OCI-LY7 (cell line): ENCODE results near the gene MCF2L2. TPM values are rescaled to one million over a fixed set of nuclear protein-coding genes. Genes with fewer than 3 reads are reported as not detected.

Experiments
- BruUV-seq: library from RNA; stranded (reverse); fragments of 400-500 nt; replicated peaks from 2 replicates; lab custom pipeline; 2021; lab: Mats Ljungman, UMichigan
- CTCF ChIA-PET: fragments of 300-600 bp; sonication (Branson Sonifier 250); formaldehyde crosslinking; loops from one replicate; lab custom pipeline; 2022; ENCODE audit warnings: antibody characterized with exemption; ENCODE audit not compliant: unreplicated experiment; lab: Charles Lee
- POLR2A ChIA-PET: fragments of 300-600 bp; sonication (Branson Sonifier 250); formaldehyde crosslinking; loops from one replicate; lab custom pipeline; 2022; ENCODE audit warnings: antibody characterized with exemption; lab: Charles Lee
- DNase-seq: peaks from one replicate; pipeline ENCODE4 v3.0.0-alpha.2; 2015; ENCODE audit warnings: low spot score
- H2AFZ ChIP-seq: fragments of 200-600 bp; sonication (generic), shearing (Covaris generic); 2 replicates; pipeline ENCODE4 v1.6.1; 2014; ENCODE audit warnings: mild to moderate bottlenecking, antibody characterized with exemption, low read length, moderate library complexity
- H3K27ac ChIP-seq: fragments of 200-600 bp; sonication (generic); 2 replicates; pipeline ENCODE4 v1.5.1; 2014; ENCODE audit warnings: mixed run types, low read depth, mild to moderate bottlenecking, moderate library complexity, low read length, inconsistent platforms; ENCODE audit not compliant: poor library complexity, severe bottlenecking
- H3K36me3 ChIP-seq: fragments of 200-600 bp; sonication (generic); 2 replicates; pipeline ENCODE4 v1.6.1; 2014; ENCODE audit warnings: mild to moderate bottlenecking, antibody characterized with exemption, low read length, moderate library complexity, mixed read lengths; ENCODE audit not compliant: insufficient read depth
- H3K4me1 ChIP-seq: fragments of 200-600 bp; sonication (generic); 2 replicates; pipeline ENCODE4 v1.5.1; 2014; ENCODE audit warnings: mild to moderate bottlenecking, low read length; ENCODE audit not compliant: insufficient read depth, poor library complexity, severe bottlenecking
- H3K4me2 ChIP-seq: fragments of 200-600 bp; sonication (generic); 2 replicates; pipeline ENCODE4 v1.6.1; 2014; ENCODE audit warnings: mild to moderate bottlenecking, low read length
- H3K4me3 ChIP-seq: fragments of 200-600 bp; sonication (generic); 2 replicates; pipeline ENCODE4 v1.5.1; 2014; ENCODE audit warnings: mild to moderate bottlenecking, low read depth, low read length; ENCODE audit not compliant: poor library complexity, severe bottlenecking
- H3K79me2 ChIP-seq: fragments of 200-600 bp; sonication (generic); 2 replicates; pipeline ENCODE4 v1.6.1; 2016; ENCODE audit warnings: low read depth, mild to moderate bottlenecking, low read length, moderate library complexity, mixed read lengths; ENCODE audit not compliant: insufficient read depth
- H3K9me2 ChIP-seq: fragments of 200-600 bp; sonication (generic); 2 replicates; pipeline ENCODE4 v1.6.1; 2016; ENCODE audit warnings: mild to moderate bottlenecking, low read length, mixed read lengths; ENCODE audit not compliant: insufficient read depth
- H3K9me3 ChIP-seq: fragments of 200-600 bp; sonication (generic); 2 replicates; pipeline ENCODE4 v1.6.1; 2014; ENCODE audit warnings: mild to moderate bottlenecking, mixed run types, low read length, mixed read lengths
- H4K20me1 ChIP-seq: fragments of 200-600 bp; sonication (generic); 2 replicates; pipeline ENCODE4 v1.6.1; 2014; ENCODE audit warnings: mild to moderate bottlenecking, antibody characterized with exemption, low read length, moderate library complexity, mixed read lengths; ENCODE audit not compliant: insufficient read depth
- EZH2phosphoT487 ChIP-seq: fragments of 200-600 bp; sonication (generic); IDR thresholded peaks from 2 replicates; pipeline ENCODE4 v1.6.1; 2018; ENCODE audit warnings: low read depth, borderline replicate concordance, mild to moderate bottlenecking, mixed run types, antibody characterized with exemption, low read length, moderate library complexity, mixed read lengths
- intact Hi-C: fragments of 100-400 bp; cut with micrococcal nuclease; formaldehyde crosslinking; loops from one replicate; pipeline ENCODE4 v1.10.0; 2022; ENCODE audit not compliant: unreplicated experiment
- total RNA-seq, 2 experiments: library from RNA; depleted of rRNA in 1 of 2; stranded (reverse); fragments of >200 nt in 1 of 2; shearing (Covaris generic) in 1 of 2; gene quantifications; 2 replicates each; pipeline ENCODE4 v1.2.3, GENCODE V29; 2014 to 2022
- TF ChIP-seq, protein P1 (sequence below): fragments of 200-600 bp; sonication (generic); conservative IDR thresholded peaks from 2 replicates; pipeline ENCODE4 v1.5.1; 2014; ENCODE audit warnings: mild to moderate bottlenecking, antibody characterized with exemption, low read length, moderate library complexity, mixed read lengths

Gene MCF2L2
- total RNA-seq, 2 experiments from 2014 or later: 6.6 to 8.0 TPM

DNA sequence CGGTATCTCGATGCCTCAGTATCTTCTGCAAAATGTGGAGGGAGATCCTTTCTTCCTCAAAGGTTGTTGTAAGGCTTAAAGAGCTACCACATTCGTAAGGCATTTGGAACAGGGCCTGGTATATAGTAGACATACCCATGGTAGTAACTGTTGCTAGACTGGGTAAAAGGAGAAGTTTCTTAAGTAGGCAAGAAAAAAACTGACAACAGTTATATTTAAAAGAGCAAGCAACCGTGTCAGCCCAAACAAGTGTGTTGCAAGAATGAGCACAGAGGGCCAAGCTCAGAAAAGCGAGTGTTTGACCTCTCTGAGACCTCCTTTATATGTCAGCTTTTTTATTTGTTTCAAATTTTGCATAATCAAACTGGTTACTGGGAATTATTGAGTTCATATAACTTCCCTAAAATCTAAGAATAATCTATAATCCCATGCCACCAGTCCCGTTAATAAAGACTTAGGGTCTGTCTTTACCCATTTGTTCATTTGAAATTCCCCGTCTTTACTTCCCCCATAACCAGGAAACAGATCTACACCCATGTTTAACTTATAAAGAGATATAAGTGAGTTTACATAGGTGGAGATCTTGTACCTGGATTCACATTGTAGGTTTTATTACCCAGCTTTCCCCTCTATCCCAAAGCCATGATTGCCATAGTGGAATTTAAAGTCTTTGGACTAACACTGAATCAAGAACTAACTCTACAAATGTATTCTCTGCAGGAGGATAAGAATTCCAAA lies 168.1 kb downstream of the MCF2L2 start:
- Histone ChIP-seq H2AFZ (peak overlapping the region; percentile 25; the same call in 1 of the 2 replicates), H3K79me2 (no peaks in the 10 kb centered on the region), H3K4me1 (peaks cover 7% of the 10 kb centered on the region), H3K9me2 (no peaks in the 10 kb centered on the region), H3K9me3 (no peaks in the 10 kb centered on the region), H3K4me3 (no peak overlapping the region), H3K36me3 (no peaks in the 10 kb centered on the region), H4K20me1 (no peaks in the 10 kb centered on the region), H3K4me2 (0 out of 2 replicates have a peak overlapping the region, but pooled peaks have one; percentile 21), H3K27ac (no peak overlapping the region)
- POLR2A ChIA-PET: interaction anchor here (0.7 to 1.2 kb wide), 5 partner anchors 9 to 85 kb away, joined by 3 to 5 read pairs (median 3); no protein-coding TSS in a partner anchor
- intact Hi-C loops: no loop called here
- no TSS peak for BruUV-seq
- CTCF ChIA-PET: no interaction called here
- TF ChIP-seq, protein P1, sequence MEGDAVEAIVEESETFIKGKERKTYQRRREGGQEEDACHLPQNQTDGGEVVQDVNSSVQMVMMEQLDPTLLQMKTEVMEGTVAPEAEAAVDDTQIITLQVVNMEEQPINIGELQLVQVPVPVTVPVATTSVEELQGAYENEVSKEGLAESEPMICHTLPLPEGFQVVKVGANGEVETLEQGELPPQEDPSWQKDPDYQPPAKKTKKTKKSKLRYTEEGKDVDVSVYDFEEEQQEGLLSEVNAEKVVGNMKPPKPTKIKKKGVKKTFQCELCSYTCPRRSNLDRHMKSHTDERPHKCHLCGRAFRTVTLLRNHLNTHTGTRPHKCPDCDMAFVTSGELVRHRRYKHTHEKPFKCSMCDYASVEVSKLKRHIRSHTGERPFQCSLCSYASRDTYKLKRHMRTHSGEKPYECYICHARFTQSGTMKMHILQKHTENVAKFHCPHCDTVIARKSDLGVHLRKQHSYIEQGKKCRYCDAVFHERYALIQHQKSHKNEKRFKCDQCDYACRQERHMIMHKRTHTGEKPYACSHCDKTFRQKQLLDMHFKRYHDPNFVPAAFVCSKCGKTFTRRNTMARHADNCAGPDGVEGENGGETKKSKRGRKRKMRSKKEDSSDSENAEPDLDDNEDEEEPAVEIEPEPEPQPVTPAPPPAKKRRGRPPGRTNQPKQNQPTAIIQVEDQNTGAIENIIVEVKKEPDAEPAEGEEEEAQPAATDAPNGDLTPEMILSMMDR: no peak
- TF ChIP-seq EZH2phosphoT487: no peak
- peak; percentile 12 for DNase-seq

DNA sequence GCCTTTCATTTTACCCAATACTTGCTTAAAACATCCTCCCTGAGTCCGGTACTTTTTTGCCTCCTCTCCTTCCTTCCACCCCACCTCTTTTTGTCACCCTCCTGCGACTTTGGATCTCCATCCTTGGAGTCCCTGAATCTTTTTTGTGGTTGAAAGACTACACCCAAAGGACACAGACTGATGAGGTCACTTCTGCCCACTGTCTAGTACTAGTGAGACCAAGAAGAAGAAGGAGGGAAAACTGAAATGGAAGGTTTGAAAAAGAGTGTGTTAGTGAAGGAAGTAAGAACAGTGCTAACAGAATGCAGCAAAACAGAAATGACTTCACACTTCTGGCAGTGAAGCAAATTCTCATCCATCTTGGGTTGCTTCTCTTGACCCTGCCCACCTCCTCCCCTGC lies 168.8 kb downstream of the MCF2L2 start:
- no TSS peak for BruUV-seq
- no peak overlapping the region for H3K4me3 ChIP-seq
- H3K9me2 ChIP-seq: no peaks in the 10 kb centered on the region
- no peak for TF ChIP-seq EZH2phosphoT487
- TF ChIP-seq, protein P1: no peak
- H3K36me3 ChIP-seq: no peaks in the 10 kb centered on the region
- ChIA-PET POLR2A (interaction anchor here (1.0 kb wide), 1 partner anchor 42 kb away, joined by 3 read pairs; no protein-coding TSS in a partner anchor), CTCF (no interaction called here)
- H2AFZ ChIP-seq: no peak overlapping the region
- H3K4me1 ChIP-seq: peaks cover 7% of the 10 kb centered on the region
- no peak overlapping the region for H3K27ac ChIP-seq
- intact Hi-C loops: no loop called here
- no peaks in the 10 kb centered on the region for H3K9me3 ChIP-seq
- no peak overlapping the region for H3K4me2 ChIP-seq
- no peaks in the 10 kb centered on the region for H3K79me2 ChIP-seq
- DNase-seq: no peak
- no peaks in the 10 kb centered on the region for H4K20me1 ChIP-seq

- no peaks in the 10 kb centered on the region for H3K79me2 ChIP-seq
- H2AFZ ChIP-seq: no peak overlapping the region
- DNase-seq: no peak
- no peaks in the 10 kb centered on the region for H3K9me3 ChIP-seq
- ChIA-PET POLR2A (interaction anchor here (0.7 to 1.3 kb wide), 3 partner anchors 15 to 142 kb away, joined by 3 to 7 read pairs (median 7); no protein-coding TSS in a partner anchor), CTCF (no interaction called here)
- intact Hi-C loops: no loop called here
- no TSS peak for BruUV-seq
- H3K27ac ChIP-seq: no peak overlapping the region
- H3K4me3 ChIP-seq: no peak overlapping the region
- no peaks in the 10 kb centered on the region for H3K36me3 ChIP-seq
- no peaks in the 10 kb centered on the region for H3K9me2 ChIP-seq
- no peaks in the 10 kb centered on the region for H4K20me1 ChIP-seq
- no peak overlapping the region for H3K4me2 ChIP-seq
- H3K4me1 ChIP-seq: peaks cover 7% of the 10 kb centered on the region
- TF ChIP-seq, protein P1: no peak
- TF ChIP-seq EZH2phosphoT487: no peak
Observed at GRCh38 chr3:183259087-183259486, 169.3 kb downstream of the MCF2L2 start.
